Esophagus squamous epithelium (tissue), 5 donors: ENCODE results near the gene SMOC2. TPM values are rescaled to one million over a fixed set of nuclear protein-coding genes. Genes with fewer than 3 reads are reported as not detected.

Experiments
- DNase-seq: peaks from one replicate; lab custom pipeline; 2025; lab: John Stamatoyannopoulos, UW
- H3K27ac ChIP-seq, 4 donors: fragments of 200-600 bp; sonication (generic); one replicate each; pipeline ENCODE4 v1.5.1; 2016 to 2019; ENCODE audit warnings: mild to moderate bottlenecking in 1 of 4
- H3K27me3 ChIP-seq, 4 donors: fragments of 200-600 bp; sonication (generic); 1 replicate in 3 of 4; 2 replicates in 1 of 4; pipeline versions ENCODE4 v1.5.1 to v1.6.0; 2017 to 2021; ENCODE audit warnings: antibody characterized with exemption in 1 of 4
- H3K36me3 ChIP-seq, 3 donors: fragments of 200-600 bp; sonication (generic); one replicate each; pipeline ENCODE4 v1.5.1; 2016 to 2019
- H3K4me1 ChIP-seq, 3 donors: fragments of 200-600 bp; sonication (generic); one replicate each; pipeline ENCODE4 v1.5.1; 2017 to 2019
- H3K4me3 ChIP-seq, 4 donors: fragments of 200-600 bp; sonication (generic); 1 replicate in 3 of 4; 2 replicates in 1 of 4; pipeline ENCODE4 v1.5.1; 2016 to 2019; ENCODE audit warnings: mild to moderate bottlenecking in 2 of 4, moderate library complexity in 1 of 4
- H3K9me3 ChIP-seq, 3 donors: fragments of 200-600 bp; sonication (generic); one replicate each; pipeline ENCODE4 v1.5.1; 2016 to 2019
- CTCF ChIP-seq, 6 experiments: fragments of 450-650 bp in 4 of 6; fragments of 200-600 bp in 2 of 6; sonication (generic) in 2 of 6; IDR thresholded peaks; one replicate each; pipeline ENCODE4 v1.5.1; 2016 to 2019; ENCODE audit warnings: antibody characterized with exemption in 6 of 6, mild to moderate bottlenecking in 4 of 6, moderate library complexity in 4 of 6
- POLR2A ChIP-seq, 4 donors: fragments of 450-650 bp; IDR thresholded peaks; one replicate each; pipeline ENCODE4 v1.6.1; 2017; ENCODE audit warnings: antibody characterized with exemption in 4 of 4, mild to moderate bottlenecking in 4 of 4, moderate library complexity in 3 of 4
- WGBS, 2 donors: methylation state at CpG; one replicate each; pipeline ENCODE4 v1.1.5; 2018; 5-methylcytosine and 5-hydroxymethylcytosine counted together
- intact Hi-C: fragments of 100-400 bp; cut with DNase I; formaldehyde crosslinking; loops from one replicate; pipeline ENCODE4 v1.15.0; 2022
- total RNA-seq, 4 donors: library from RNA; depleted of rRNA; stranded (reverse); fragments of >200 nt; gene quantifications; one replicate each; pipeline ENCODE4 v1.1.0, GENCODE V29; 2016
- donor health status: DM: yes; HTN: yes; CAD: no.

The SMOC2 gene
- total RNA-seq, 4 donors from 2014 or later = 1.9 to 35.5 (median 7.1) TPM

GRCh38 chr6:168499045-168499650 lies 58.2 kb downstream of the SMOC2 start:
- H3K27me3 ChIP-seq = peaks cover 0 to 5% (median 0%) of the 10 kb centered on the region in 4 donors
- H3K4me3 ChIP-seq = no peak overlapping the region
- intact Hi-C loops = no loop called here
- H3K36me3 ChIP-seq = no peaks in the 10 kb centered on the region
- H3K4me1 ChIP-seq = peaks cover 0 to 13% (median 0%) of the 10 kb centered on the region in 3 donors
- 81 to 88% methylated on average over 12 of the region's 13 CpGs for WGBS, 2 donors
- no peaks in the 10 kb centered on the region for H3K9me3 ChIP-seq
- TF ChIP-seq POLR2A (IDR thresholded peaks at IDR 0.05) (no peak), CTCF (IDR thresholded peaks at IDR 0.05) (no peak)
- DNase-seq = no peak
- no peak overlapping the region for H3K27ac ChIP-seq

GRCh38 chr6:168500519-168500918 lies 59.5 kb downstream of the SMOC2 start:
- Histone ChIP-seq H3K9me3 (no peaks in the 10 kb centered on the region), H3K4me1 (peaks cover 0 to 13% (median 0%) of the 10 kb centered on the region in 3 donors), H3K4me3 (no peak overlapping the region), H3K36me3 (no peaks in the 10 kb centered on the region), H3K27me3 (peaks cover 0 to 5% (median 0%) of the 10 kb centered on the region in 4 donors), H3K27ac (no peak overlapping the region)
- intact Hi-C loops = no loop called here
- 85 to 90% methylated on average over 3 to 7 of the region's 14 CpGs for WGBS, 2 donors
- TF ChIP-seq POLR2A (IDR thresholded peaks at IDR 0.05) = no peak
- no peak for TF ChIP-seq CTCF (IDR thresholded peaks at IDR 0.05)
- DNase-seq = no peak

- Histone ChIP-seq H3K27me3 (peaks cover 0 to 5% (median 0%) of the 10 kb centered on the region in 4 donors), H3K4me1 (peaks cover 0 to 6% (median 0%) of the 10 kb centered on the region in 3 donors), H3K4me3 (no peak overlapping the region), H3K36me3 (no peaks in the 10 kb centered on the region), H3K27ac (no peak overlapping the region), H3K9me3 (no peaks in the 10 kb centered on the region)
- intact Hi-C loops = no loop called here
- WGBS, 2 donors = 84 to 87% methylated on average over 8 of the region's 8 CpGs
- TF ChIP-seq POLR2A (IDR thresholded peaks at IDR 0.05) = no peak
- TF ChIP-seq CTCF (IDR thresholded peaks at IDR 0.05) = no peak
- DNase-seq = no peak
Observed at GRCh38 chr6:168501561-168501960, 60.6 kb downstream of the SMOC2 start.

- Histone ChIP-seq H3K36me3 (no peaks in the 10 kb centered on the region), H3K27me3 (peaks cover 0 to 12% (median 0%) of the 10 kb centered on the region in 4 donors), H3K9me3 (no peaks in the 10 kb centered on the region), H3K27ac (no peak overlapping the region), H3K4me3 (no peak overlapping the region), H3K4me1 (no peaks in the 10 kb centered on the region)
- WGBS, 2 donors = 86 to 91% methylated on average over 3 of the region's 3 CpGs
- no peak for DNase-seq
- intact Hi-C loops = no loop called here
- TF ChIP-seq POLR2A (IDR thresholded peaks at IDR 0.05) (no peak), CTCF (IDR thresholded peaks at IDR 0.05) (no peak)
Observed at GRCh38 chr6:168504366-168504765, 63.4 kb downstream of the SMOC2 start.

- Histone ChIP-seq H3K27ac (no peak overlapping the region), H3K9me3 (no peaks in the 10 kb centered on the region), H3K36me3 (no peaks in the 10 kb centered on the region), H3K27me3 (peaks cover 0 to 12% (median 0%) of the 10 kb centered on the region in 4 donors), H3K4me1 (no peaks in the 10 kb centered on the region), H3K4me3 (no peak overlapping the region)
- DNase-seq = no peak
- WGBS, 2 donors = 45 to 51% methylated on average over 5 of the region's 5 CpGs
- intact Hi-C loops = no loop called here
- TF ChIP-seq CTCF (IDR thresholded peaks at IDR 0.05) = no peak
- no peak for TF ChIP-seq POLR2A (IDR thresholded peaks at IDR 0.05)
Observed at GRCh38 chr6:168506460-168506859, 65.5 kb downstream of the SMOC2 start.
